B cell (primary cell): Measurements from ENCODE around the gene NRXN2. TPM values are rescaled to one million over a fixed set of nuclear protein-coding genes. Genes with fewer than 3 reads are reported as not detected.

Source experiments
- ATAC-seq: fragments of 200-7000 bp; cut with Tn5 transposase; one replicate; pipeline ENCODE4 v1.10.0; 2021; ENCODE audit warnings: low read depth, mild to moderate bottlenecking, moderate number of reproducible peaks, moderate library complexity
- CTCF ChIA-PET: fragments of 350-600 bp; sonication (Branson Sonifier 250); formaldehyde crosslinking; loops from one replicate; lab custom pipeline; 2021; ENCODE audit warnings: antibody characterized with exemption, inconsistent platforms; lab: Charles Lee
- POLR2A ChIA-PET: fragments of 350-600 bp; sonication (Branson Sonifier 250); formaldehyde crosslinking; loops from one replicate; lab custom pipeline; 2021; ENCODE audit warnings: antibody characterized with exemption; lab: Charles Lee
- DNase-seq: peaks from one replicate; pipeline ENCODE4 v3.0.0; 2013
- H2AFZ ChIP-seq: 2 replicates; pipeline ENCODE4 v1.6.1; 2012; ENCODE audit warnings: mild to moderate bottlenecking, low read depth, low read length; ENCODE audit not compliant: insufficient read depth, poor library complexity, severe bottlenecking
- H3K27ac ChIP-seq, 2 donors: 1 replicate in 1 of 2; 2 replicates in 1 of 2; pipeline ENCODE4 v1.5.1; 2012 to 2013; ENCODE audit warnings: low read length in 2 of 2, mild to moderate bottlenecking in 2 of 2, moderate library complexity in 1 of 2
- H3K27me3 ChIP-seq, 4 experiments: fragments of 200-600 bp in 1 of 4; sonication (generic) in 1 of 4; replicated peaks in 1 of 4; 1 replicate in 2 of 4; 2 replicates in 2 of 4; pipeline versions ENCODE4 v1.6.1 to v1.7.0; 2013 to 2016; ENCODE audit warnings: low read length in 3 of 4, mild to moderate bottlenecking in 2 of 4, mixed read lengths in 1 of 4, moderate library complexity in 1 of 4; ENCODE audit not compliant: insufficient read depth in 4 of 4, control insufficient read depth in 3 of 4; ENCODE audit errors: control extremely low read depth in 1 of 4
- H3K36me3 ChIP-seq, 2 experiments: replicated peaks in 1 of 2; 1 replicate in 1 of 2; 2 replicates in 1 of 2; pipeline versions ENCODE4 v1.6.1 to v1.7.1; 2013; ENCODE audit warnings: low read length in 1 of 2; ENCODE audit not compliant: insufficient read depth in 2 of 2, control insufficient read depth in 1 of 2; ENCODE audit errors: control extremely low read depth in 1 of 2, extremely low read depth in 1 of 2
- H3K4me1 ChIP-seq, 2 donors: fragments of 200-600 bp in 1 of 2; sonication (generic) in 1 of 2; 1 replicate in 1 of 2; 2 replicates in 1 of 2; pipeline versions ENCODE4 v1.5.1 to v1.6.1; 2013 to 2017; ENCODE audit warnings: low read length in 2 of 2; ENCODE audit not compliant: control insufficient read depth in 2 of 2, insufficient read depth in 2 of 2
- H3K4me2 ChIP-seq: replicated peaks from 2 replicates; pipeline ENCODE3; 2012; ENCODE audit warnings: mild to moderate bottlenecking, low read depth, low read length; ENCODE audit not compliant: poor library complexity, severe bottlenecking
- H3K4me3 ChIP-seq, 5 experiments: fragments of 200-600 bp in 1 of 5; sonication (generic) in 1 of 5; 1 replicate in 3 of 5; 2 replicates in 2 of 5; pipeline versions ENCODE4 v1.5.1 to v1.7.0; 2011 to 2016; ENCODE audit warnings: low read length in 4 of 5, mild to moderate bottlenecking in 4 of 5, low read depth in 2 of 5, control low read depth in 1 of 5, moderate library complexity in 1 of 5; ENCODE audit not compliant: insufficient read depth in 1 of 5; ENCODE audit errors: control extremely low read depth in 1 of 5, extremely low read depth in 1 of 5
- H3K79me2 ChIP-seq: fragments of 200-600 bp; sonication (generic); one replicate; pipeline ENCODE4 v1.6.0; 2016; ENCODE audit warnings: low read length; ENCODE audit not compliant: control insufficient read depth, insufficient read depth
- H3K9ac ChIP-seq: fragments of 200-600 bp; sonication (generic); 2 replicates; pipeline ENCODE4 v1.6.1; 2017; ENCODE audit warnings: mild to moderate bottlenecking, low read length, moderate library complexity
- H3K9me3 ChIP-seq, 3 donors: one replicate each; pipeline versions ENCODE4 v1.6.1 to v1.7.1; 2013; ENCODE audit warnings: low read length in 2 of 3; ENCODE audit not compliant: control insufficient read depth in 2 of 3, insufficient read depth in 1 of 3; ENCODE audit errors: control extremely low read depth in 1 of 3
- H4K20me1 ChIP-seq: 2 replicates; pipeline ENCODE4 v1.6.0; 2012; ENCODE audit warnings: mild to moderate bottlenecking, low read length; ENCODE audit not compliant: insufficient read depth, control insufficient read depth, poor library complexity, severe bottlenecking
- H3K27ac Mint-ChIP-seq: one replicate; pipeline ENCODE4 v1.8.0; 2021; ENCODE audit warnings: mixed read lengths
- H3K27me3 Mint-ChIP-seq: one replicate; pipeline ENCODE4 v1.8.0; 2021; ENCODE audit warnings: mixed read lengths
- H3K4me1 Mint-ChIP-seq: one replicate; pipeline ENCODE4 v1.8.0; 2021; ENCODE audit warnings: mixed read lengths
- H3K4me3 Mint-ChIP-seq: one replicate; pipeline ENCODE4 v1.8.0; 2021; ENCODE audit warnings: mixed read lengths
- H3K9me3 Mint-ChIP-seq: one replicate; pipeline ENCODE4 v1.8.0; 2022; ENCODE audit warnings: mixed read lengths; ENCODE audit not compliant: insufficient read depth
- CTCF ChIP-seq: fragments of 200-600 bp; IDR thresholded peaks from one replicate; pipeline ENCODE4 v1.8.0; 2022; ENCODE audit warnings: antibody characterized with exemption, mild to moderate bottlenecking
- EZH2 ChIP-seq: IDR thresholded peaks from 2 replicates; pipeline ENCODE4 v1.6.1; 2012; ENCODE audit warnings: borderline replicate concordance, low read depth, mild to moderate bottlenecking, moderate library complexity, low read length; ENCODE audit not compliant: insufficient read depth, poor library complexity, severe bottlenecking
- WGBS: methylation state at CpG from one replicate; pipeline ENCODE4 v1.1.5; 2013; ENCODE audit warnings: missing lambda C conversion rate; ENCODE audit not compliant: insufficient coverage; 5-methylcytosine and 5-hydroxymethylcytosine counted together
- intact Hi-C: fragments of 100-400 bp; cut with micrococcal nuclease; formaldehyde crosslinking; loops from one replicate; pipeline ENCODE4 v1.10.0; 2022
- polyA plus RNA-seq: library from polyadenylated mRNA; depleted of rRNA; stranded (reverse); fragments of >200 nt; gene quantifications from 2 replicates; pipeline ENCODE4 v1.2.3, GENCODE V29; 2012
- total RNA-seq, 2 donors: library from RNA; stranded (reverse); fragments of 120-200 nt in 1 of 2; gene quantifications; 1 replicate in 1 of 2; 2 replicates in 1 of 2; pipeline versions ENCODE4 v1.2.3 to v1.2.4, GENCODE V29; 2013 to 2022

The NRXN2 gene
- total and polyA plus RNA-seq, 2 donors (not counting 1 experiment from before 2014, with no cell fraction given): 0.01 to 0.52 TPM

DNA sequence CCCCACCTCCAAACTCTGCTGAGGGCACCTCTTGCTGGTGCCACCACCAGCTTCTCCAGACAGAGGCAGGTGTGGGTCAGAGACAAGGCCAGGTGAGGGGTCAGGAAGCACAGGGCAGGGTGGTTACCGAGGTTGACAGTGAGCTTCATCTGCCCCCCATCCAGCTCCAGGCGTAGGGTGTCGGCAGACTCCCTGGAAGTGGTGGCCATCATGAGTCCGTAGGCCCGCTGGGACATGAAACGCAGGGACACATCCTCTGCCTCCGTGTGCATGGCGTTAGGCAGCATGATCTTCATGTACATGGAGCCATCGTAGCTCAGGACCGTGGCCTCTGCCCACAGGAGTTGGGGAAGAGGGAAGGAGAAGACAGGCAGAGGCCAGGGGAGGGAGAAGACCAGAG, 62.8 kb downstream of the NRXN2 start:
- CTCF ChIA-PET: interaction anchor here (2.0 kb wide), 1 partner anchor 29 kb away, joined by 6 read pairs; no protein-coding TSS in a partner anchor
- H3K4me1 Mint-ChIP-seq: peaks cover 10% of the 10 kb centered on the region
- H3K4me3 ChIP-seq: no peak overlapping the region
- no peaks in the 10 kb centered on the region for H3K9me3 ChIP-seq
- intact Hi-C loops: no loop called here
- no peak overlapping the region for H3K9ac ChIP-seq
- no peak overlapping the region for H3K27ac ChIP-seq
- no peaks in the 10 kb centered on the region for H3K9me3 Mint-ChIP-seq
- H3K4me1 ChIP-seq: peaks cover 8 to 10% of the 10 kb centered on the region in 2 donors
- H3K36me3 ChIP-seq: no peaks in the 10 kb centered on the region
- no peak overlapping the region for H3K4me2 ChIP-seq
- peaks cover 0 to 3% (median 0%) of the 10 kb centered on the region in 4 experiments for H3K27me3 ChIP-seq
- no peak for TF ChIP-seq EZH2
- TF ChIP-seq CTCF: no peak
- no peaks in the 10 kb centered on the region for H4K20me1 ChIP-seq
- H3K79me2 ChIP-seq: no peaks in the 10 kb centered on the region
- peaks cover 10% of the 10 kb centered on the region for H3K27me3 Mint-ChIP-seq
- POLR2A ChIA-PET: no interaction called here
- 96% methylated on average over 10 of the region's 10 CpGs for WGBS
- H3K27ac Mint-ChIP-seq: no peak overlapping the region
- no peak overlapping the region for H3K4me3 Mint-ChIP-seq
- ATAC-seq (no peak), DNase-seq (no peak)
- H2AFZ ChIP-seq: no peak overlapping the region

- H3K9ac ChIP-seq: no peak overlapping the region
- ChIA-PET CTCF (interaction anchor here (1.2 to 2.0 kb wide), 2 partner anchors 30 to 106 kb away, joined by 3 to 6 read pairs; no protein-coding TSS in a partner anchor), POLR2A (no interaction called here)
- no peak overlapping the region for H3K4me3 ChIP-seq
- no peaks in the 10 kb centered on the region for H3K9me3 ChIP-seq
- H3K36me3 ChIP-seq: no peaks in the 10 kb centered on the region
- H4K20me1 ChIP-seq: no peaks in the 10 kb centered on the region
- H3K27ac ChIP-seq: no peak overlapping the region
- H3K4me2 ChIP-seq: no peak overlapping the region
- peaks cover 14 to 16% of the 10 kb centered on the region in 2 donors for H3K4me1 ChIP-seq
- TF ChIP-seq CTCF: no peak
- no peak for TF ChIP-seq EZH2
- Mint-ChIP-seq H3K27me3 (peaks cover 10% of the 10 kb centered on the region), H3K9me3 (no peaks in the 10 kb centered on the region), H3K4me3 (no peak overlapping the region), H3K27ac (no peak overlapping the region), H3K4me1 (peaks cover 16% of the 10 kb centered on the region)
- no peak for DNase-seq
- H2AFZ ChIP-seq: no peak overlapping the region
- 94% methylated on average over 8 of the region's 9 CpGs for WGBS
- H3K79me2 ChIP-seq: no peaks in the 10 kb centered on the region
- intact Hi-C loops: loop anchor here (10.0 kb wide), 1 partner anchor 455 kb away; the partner anchor contains the start of gene FERMT3
- peaks cover 0 to 3% (median 0%) of the 10 kb centered on the region in 4 experiments for H3K27me3 ChIP-seq
- ATAC-seq: no peak
Observed at GRCh38 chr11:64659417-64660144, 63.4 kb downstream of the NRXN2 start.
